Tibial artery (tissue), 4 donors: ENCODE measurements around the gene CXCL16.
"Not testable (repeated sequence)": the region's sequence is repeated elsewhere in the genome, so short reads cannot be mapped to it uniquely, and the experiment has no call there.

Experiments used
- DNase-seq, 2 donors: peaks; one replicate each; pipeline ENCODE4 v3.0.0-alpha.2; 2019
- H3K27ac ChIP-seq, 2 donors: fragments of 200-600 bp; sonication (generic) in 1 of 2; 1 replicate in 1 of 2; 2 replicates in 1 of 2; pipeline ENCODE4 v1.5.1; 2018 to 2019; ENCODE audit warnings: mild to moderate bottlenecking in 1 of 2
- H3K27me3 ChIP-seq, 2 donors: fragments of 200-600 bp; sonication (generic) in 1 of 2; one replicate each; pipeline versions ENCODE4 v1.5.1 to v1.6.0; 2016 to 2019
- H3K36me3 ChIP-seq, 3 donors: fragments of 200-600 bp; sonication (generic) in 2 of 3; one replicate each; pipeline ENCODE4 v1.5.1; 2016 to 2019; ENCODE audit warnings: mild to moderate bottlenecking in 2 of 3
- H3K4me1 ChIP-seq, 4 donors: fragments of 200-600 bp; sonication (generic) in 2 of 4; 1 replicate in 3 of 4; 2 replicates in 1 of 4; pipeline ENCODE4 v1.5.1; 2016 to 2019
- H3K4me3 ChIP-seq, 2 donors: fragments of 200-600 bp; sonication (generic) in 1 of 2; 1 replicate in 1 of 2; 2 replicates in 1 of 2; pipeline ENCODE4 v1.5.1; 2018 to 2019; ENCODE audit warnings: mild to moderate bottlenecking in 2 of 2
- H3K9me3 ChIP-seq, 3 donors: fragments of 200-600 bp; sonication (generic) in 1 of 3; one replicate each; pipeline ENCODE4 v1.5.1; 2016 to 2019
- CTCF ChIP-seq, 2 experiments: fragments of 200-600 bp in 1 of 2; fragments of 450-650 bp in 1 of 2; IDR thresholded peaks; one replicate each; pipeline ENCODE4 v1.5.1; 2017 to 2019; ENCODE audit warnings: antibody characterized with exemption in 2 of 2, mild to moderate bottlenecking in 1 of 2, moderate library complexity in 1 of 2
- intact Hi-C: fragments of 100-400 bp; cut with DNase I; formaldehyde crosslinking; loops from one replicate; pipeline ENCODE4 v1.15.0; 2023; ENCODE audit warnings: low total_unique reads

The CXCL16 gene

DNA sequence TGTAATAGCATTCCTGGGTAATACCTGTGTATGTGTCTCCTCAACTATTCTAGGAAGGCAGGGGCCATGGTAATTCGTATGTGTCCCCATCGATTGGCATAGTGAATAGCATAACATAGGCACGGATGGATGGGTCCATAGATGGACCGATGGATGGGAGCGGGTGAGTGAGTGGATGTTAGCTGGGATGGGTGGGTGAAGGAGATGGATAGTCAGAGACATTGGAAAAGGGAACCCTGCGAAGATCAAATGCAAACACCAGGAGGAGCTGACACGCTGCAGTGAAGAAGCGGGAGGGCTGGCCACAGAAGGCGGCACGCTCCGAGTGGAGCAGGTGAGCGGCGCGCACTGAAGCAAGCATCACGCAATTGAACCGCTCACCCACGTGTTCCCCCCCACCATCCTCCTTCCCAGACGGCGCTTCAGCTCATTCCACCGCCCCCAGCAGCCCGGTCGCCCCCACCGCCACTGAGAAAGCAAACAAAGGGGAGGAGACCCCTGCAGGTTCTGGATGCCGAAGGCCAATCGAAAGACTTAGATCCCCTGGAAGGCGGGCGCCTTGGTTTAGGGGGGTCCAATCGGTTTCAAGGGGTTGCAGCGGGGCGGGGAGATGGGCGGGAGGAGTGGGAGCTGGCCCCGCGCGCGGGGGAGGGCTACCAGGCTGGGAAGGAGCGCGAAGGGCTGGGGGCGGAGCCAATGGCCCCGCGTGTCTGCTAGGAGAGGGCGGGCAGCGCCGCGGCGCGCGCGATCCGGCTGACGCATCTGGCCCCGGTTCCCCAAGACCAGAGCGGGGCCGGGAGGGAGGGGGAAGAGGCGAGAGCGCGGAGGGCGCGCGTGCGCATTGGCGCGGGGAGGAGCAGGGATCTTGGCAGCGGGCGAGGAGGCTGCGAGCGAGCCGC is 29.7 kb downstream of the CXCL16 start, which contains the start of gene ARRB2:
Gene ARRB2 (plus strand): TSS at position 839 of the 899 bp plus-strand sequence. CDS start 90 bp downstream, outside the sequence.
- H3K27me3 ChIP-seq: no peaks in the 10 kb centered on the region
- DNase-seq: peak; percentile 98 to 99
- H3K4me3 ChIP-seq: peak within 1 kb of the TSS; percentile 72 to 95
- H3K4me1 ChIP-seq: peaks cover 0 to 13% (median 11%) of the 10 kb centered on the region in 4 donors
- H3K36me3 ChIP-seq: no peaks in the 10 kb centered on the region
- H3K27ac ChIP-seq: peak within 1 kb of the TSS; percentile 82 to 88
- intact Hi-C loops: loop anchor here (2.0 kb wide), 1 partner anchor 21 kb away; the partner anchor contains the start of gene MED11
- peak; percentile 51 to 57 for TF ChIP-seq CTCF (IDR thresholded peaks at IDR 0.05)
- H3K9me3 ChIP-seq: no peaks in the 10 kb centered on the region

GRCh38 chr17:4708436-4708835 is 31.3 kb downstream of the CXCL16 start:
- TF ChIP-seq CTCF (IDR thresholded peaks at IDR 0.05): no peak
- no peaks in the 10 kb centered on the region for H3K36me3 ChIP-seq
- DNase-seq: no peak
- peaks cover 0 to 15% (median 11%) of the 10 kb centered on the region in 4 donors for H3K4me1 ChIP-seq
- H3K27ac ChIP-seq: no peak overlapping the region
- intact Hi-C loops: no loop called here
- H3K4me3 ChIP-seq: no peak overlapping the region
- no peaks in the 10 kb centered on the region for H3K27me3 ChIP-seq
- no peaks in the 10 kb centered on the region for H3K9me3 ChIP-seq

GRCh38 chr17:4706121-4706520 is 33.6 kb downstream of the CXCL16 start:
- peaks cover 0 to 23% (median 17%) of the 10 kb centered on the region in 4 donors for H3K4me1 ChIP-seq

GRCh38 chr17:4704991-4705390 is 34.7 kb downstream of the CXCL16 start:
- no peaks in the 10 kb centered on the region for H3K9me3 ChIP-seq
- H3K4me3 ChIP-seq: no peak overlapping the region
- no peak overlapping the region for H3K27ac ChIP-seq
- H3K27me3 ChIP-seq: no peaks in the 10 kb centered on the region
- peaks cover 0 to 19% (median 12%) of the 10 kb centered on the region in 4 donors for H3K4me1 ChIP-seq
- intact Hi-C loops: no loop called here
- no peaks in the 10 kb centered on the region for H3K36me3 ChIP-seq
- TF ChIP-seq CTCF (IDR thresholded peaks at IDR 0.05): no peak
- DNase-seq: no peak

More at GRCh38 chr17:4706121-4706520, 33.6 kb downstream of the CXCL16 start:
- no peak overlapping the region for H3K27ac ChIP-seq
- TF ChIP-seq CTCF (IDR thresholded peaks at IDR 0.05): no peak
- H3K4me3 ChIP-seq: no peak overlapping the region
- no peaks in the 10 kb centered on the region for H3K27me3 ChIP-seq
- DNase-seq: no peak
- H3K36me3 ChIP-seq: no peaks in the 10 kb centered on the region
- H3K9me3 ChIP-seq: no peaks in the 10 kb centered on the region
- intact Hi-C loops: no loop called here

- DNase-seq, H3K9me3 ChIP-seq, H3K36me3 ChIP-seq, intact Hi-C loops, H3K27me3 ChIP-seq: not testable (repeated sequence)
- peak overlapping the region; percentile 75 to 84 for H3K27ac ChIP-seq
- H3K4me3 ChIP-seq: peak overlapping the region; percentile 71 to 86
- peaks cover 0 to 15% (median 9%) of the 10 kb centered on the region in 4 donors for H3K4me1 ChIP-seq
Measured at GRCh38 chr17:4704574-4704907, 35.2 kb downstream of the CXCL16 start.

DNA sequence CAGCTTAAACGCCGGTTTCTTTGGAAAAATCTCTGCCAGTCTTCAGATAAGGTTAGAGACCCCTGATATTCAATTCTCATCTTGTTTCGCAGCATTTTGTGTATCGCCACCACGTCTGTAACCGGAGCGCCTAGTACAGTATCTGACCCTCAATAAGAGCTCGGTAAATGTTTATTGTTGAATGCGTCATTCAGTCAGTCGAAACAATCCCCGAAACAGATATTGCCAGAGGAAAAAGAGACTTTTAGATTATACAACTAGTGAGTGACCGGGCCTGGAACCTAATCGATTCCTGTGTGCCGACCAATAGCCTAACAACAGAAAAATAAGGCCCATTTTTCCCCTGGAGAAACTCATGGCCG is 36.4 kb downstream of the CXCL16 start:
- Histone ChIP-seq H3K27me3 (no peaks in the 10 kb centered on the region), H3K4me3 (peak overlapping the region; percentile 71 to 86), H3K27ac (peak overlapping the region; percentile 75 to 84), H3K36me3 (no peaks in the 10 kb centered on the region), H3K4me1 (peaks cover 0 to 15% (median 9%) of the 10 kb centered on the region in 4 donors), H3K9me3 (no peaks in the 10 kb centered on the region)
- no peak for TF ChIP-seq CTCF (IDR thresholded peaks at IDR 0.05)
- intact Hi-C loops: no loop called here
- no peak for DNase-seq
